Measurements from ENCODE around the gene CSE1L. TPM values are rescaled to one million over a fixed set of nuclear protein-coding genes. Genes with fewer than 3 reads are reported as not detected.

Gene CSE1L
- total RNA-seq, 1 donor from 2014 or later: 40.7 TPM

GRCh38 chr20:49112596-49113274 is 66.6 kb downstream of the CSE1L start:
- TF ChIP-seq, protein P1, sequence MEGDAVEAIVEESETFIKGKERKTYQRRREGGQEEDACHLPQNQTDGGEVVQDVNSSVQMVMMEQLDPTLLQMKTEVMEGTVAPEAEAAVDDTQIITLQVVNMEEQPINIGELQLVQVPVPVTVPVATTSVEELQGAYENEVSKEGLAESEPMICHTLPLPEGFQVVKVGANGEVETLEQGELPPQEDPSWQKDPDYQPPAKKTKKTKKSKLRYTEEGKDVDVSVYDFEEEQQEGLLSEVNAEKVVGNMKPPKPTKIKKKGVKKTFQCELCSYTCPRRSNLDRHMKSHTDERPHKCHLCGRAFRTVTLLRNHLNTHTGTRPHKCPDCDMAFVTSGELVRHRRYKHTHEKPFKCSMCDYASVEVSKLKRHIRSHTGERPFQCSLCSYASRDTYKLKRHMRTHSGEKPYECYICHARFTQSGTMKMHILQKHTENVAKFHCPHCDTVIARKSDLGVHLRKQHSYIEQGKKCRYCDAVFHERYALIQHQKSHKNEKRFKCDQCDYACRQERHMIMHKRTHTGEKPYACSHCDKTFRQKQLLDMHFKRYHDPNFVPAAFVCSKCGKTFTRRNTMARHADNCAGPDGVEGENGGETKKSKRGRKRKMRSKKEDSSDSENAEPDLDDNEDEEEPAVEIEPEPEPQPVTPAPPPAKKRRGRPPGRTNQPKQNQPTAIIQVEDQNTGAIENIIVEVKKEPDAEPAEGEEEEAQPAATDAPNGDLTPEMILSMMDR (IDR thresholded peaks at IDR 0.05): no peak
- Mint-ChIP-seq H3K4me1 (ENCODE audit: low read depth) (peaks cover 14% of the 10 kb centered on the region), H3K4me3 (ENCODE audit: unreplicated experiment) (no peak overlapping the region), H3K36me3 (ENCODE audit: low read depth) (peaks cover 31% of the 10 kb centered on the region), H3K9me3 (ENCODE audit: low read depth) (no peaks in the 10 kb centered on the region), H3K27ac (ENCODE audit: unreplicated experiment) (peak overlapping the region; percentile 75), H3K27me3 (ENCODE audit: low read depth) (no peaks in the 10 kb centered on the region)
- DNase-seq (ENCODE audit: low spot score): no peak

DNA sequence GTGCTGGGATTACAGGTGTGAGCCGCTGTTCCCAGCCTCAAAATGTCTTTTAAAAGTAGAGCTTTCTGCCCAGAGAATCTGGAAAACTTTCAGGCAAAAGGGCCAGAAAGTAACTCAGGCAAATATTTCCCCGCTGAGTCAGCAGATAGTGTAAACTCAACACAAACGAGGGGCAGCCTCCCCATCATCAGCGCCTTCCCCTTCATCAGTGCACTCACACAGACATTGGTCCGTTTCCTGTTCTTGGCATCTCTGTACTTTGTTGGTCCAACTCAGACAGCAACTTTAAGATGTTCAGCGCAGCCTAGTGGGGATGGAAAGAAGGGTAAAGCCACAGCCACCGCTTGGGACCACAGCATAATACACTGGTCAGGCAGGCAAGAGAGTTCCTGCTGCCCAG is 69.5 kb downstream of the CSE1L start:
- Mint-ChIP-seq H3K27ac (ENCODE audit: unreplicated experiment) (peak overlapping the region; percentile 63), H3K4me1 (ENCODE audit: low read depth) (peaks cover 14% of the 10 kb centered on the region), H3K36me3 (ENCODE audit: low read depth) (peaks cover 47% of the 10 kb centered on the region), H3K9me3 (ENCODE audit: low read depth) (no peaks in the 10 kb centered on the region), H3K27me3 (ENCODE audit: low read depth) (no peaks in the 10 kb centered on the region), H3K4me3 (ENCODE audit: unreplicated experiment) (no peak overlapping the region)
- TF ChIP-seq, protein P1 (IDR thresholded peaks at IDR 0.05): peak; percentile 47
- DNase-seq (ENCODE audit: low spot score): no peak

DNA sequence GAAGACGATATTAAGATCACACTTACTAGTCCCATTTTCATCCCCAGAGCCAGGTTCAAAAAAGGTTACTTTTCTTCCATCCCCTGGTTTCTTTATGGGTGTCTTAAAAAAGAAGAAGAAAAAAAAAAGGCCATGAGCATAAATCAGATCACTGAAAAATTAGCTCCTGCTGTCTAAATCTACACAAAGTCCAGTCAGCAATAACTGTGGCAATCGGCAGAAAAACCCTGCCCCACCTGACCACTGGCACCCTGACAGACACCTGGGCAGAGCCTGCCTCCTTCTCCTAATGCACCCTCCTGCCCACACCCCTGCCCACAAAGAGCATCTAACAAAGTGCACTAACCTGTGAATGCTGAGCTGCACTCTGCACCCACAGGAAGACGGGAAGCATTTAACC is 72.2 kb downstream of the CSE1L start:
- TF ChIP-seq, protein P1 (IDR thresholded peaks at IDR 0.05): no peak
- Mint-ChIP-seq H3K4me1 (ENCODE audit: low read depth) (peaks cover 4% of the 10 kb centered on the region), H3K4me3 (ENCODE audit: unreplicated experiment) (no peak overlapping the region), H3K27ac (ENCODE audit: unreplicated experiment) (no peak overlapping the region), H3K27me3 (ENCODE audit: low read depth) (no peaks in the 10 kb centered on the region), H3K36me3 (ENCODE audit: low read depth) (peaks cover 50% of the 10 kb centered on the region), H3K9me3 (ENCODE audit: low read depth) (no peaks in the 10 kb centered on the region)
- DNase-seq (ENCODE audit: low spot score): no peak

GRCh38 chr20:49119988-49120387 is 73.9 kb downstream of the CSE1L start:
- Mint-ChIP-seq H3K4me3 (ENCODE audit: unreplicated experiment) (no peak overlapping the region), H3K36me3 (ENCODE audit: low read depth) (peaks cover 51% of the 10 kb centered on the region), H3K4me1 (ENCODE audit: low read depth) (peaks cover 4% of the 10 kb centered on the region), H3K9me3 (ENCODE audit: low read depth) (no peaks in the 10 kb centered on the region), H3K27ac (ENCODE audit: unreplicated experiment) (no peak overlapping the region), H3K27me3 (ENCODE audit: low read depth) (no peaks in the 10 kb centered on the region)
- TF ChIP-seq, protein P1 (IDR thresholded peaks at IDR 0.05): no peak
- no peak for DNase-seq (ENCODE audit: low spot score)

DNA sequence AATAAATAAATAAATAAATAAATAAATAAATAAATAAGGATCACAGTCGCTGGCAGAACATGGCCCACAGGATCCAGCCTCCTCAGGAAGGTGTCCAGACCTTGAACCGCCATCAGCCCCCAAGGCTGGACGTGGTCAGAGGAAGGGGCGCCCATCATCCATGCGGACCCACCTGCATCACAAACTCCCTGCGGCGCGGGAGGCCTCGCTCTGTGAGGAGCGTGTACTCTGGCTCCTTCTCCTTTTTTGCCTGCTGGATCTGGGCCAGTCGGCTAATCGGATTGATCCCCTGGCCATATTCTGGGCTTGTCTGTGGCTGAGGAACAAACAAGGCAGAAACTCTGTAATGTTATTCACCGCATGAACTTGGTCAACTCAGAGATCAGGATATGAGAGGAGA is 76.8 kb downstream of the CSE1L start:
- no peak overlapping the region for H3K27ac Mint-ChIP-seq (ENCODE audit: unreplicated experiment)
- no peaks in the 10 kb centered on the region for H3K27me3 Mint-ChIP-seq (ENCODE audit: low read depth)
- H3K36me3 Mint-ChIP-seq (ENCODE audit: low read depth): peaks cover 42% of the 10 kb centered on the region

More for the DNA sequence above, 76.8 kb downstream of the CSE1L start:
- TF ChIP-seq, protein P1 (IDR thresholded peaks at IDR 0.05): no peak
- no peak for DNase-seq (ENCODE audit: low spot score)
- Mint-ChIP-seq H3K4me1 (ENCODE audit: low read depth) (no peaks in the 10 kb centered on the region), H3K9me3 (ENCODE audit: low read depth) (no peaks in the 10 kb centered on the region), H3K4me3 (ENCODE audit: unreplicated experiment) (no peak overlapping the region)

Measured in chondrocyte (in vitro differentiated cells).